K562 (cell line): ENCODE results near the gene PRDM2. TPM values are rescaled to one million over a fixed set of nuclear protein-coding genes. Genes with fewer than 3 reads are reported as not detected.

Source experiments
- ATAC-seq: fragments of 200-7000 bp; cut with Tn5 transposase; 3 replicates; pipeline ENCODE4 v1.9.1; 2020; ENCODE audit warnings: moderate library complexity
- BruUV-seq: library from RNA; stranded (reverse); fragments of 400-500 nt; replicated peaks from 2 replicates; lab custom pipeline; 2021; lab: Mats Ljungman, UMichigan
- CTCF ChIA-PET: fragments of 300-600 bp; formaldehyde crosslinking; extraction: SDS; loops from one replicate; lab custom pipeline; 2021; ENCODE audit warnings: low intra/inter-chr PET ratio; lab: Yijun Ruan, JAX
- POLR2A ChIA-PET: fragments of 300-600, 350-650 bp; sonication (Branson Sonifier 250); formaldehyde crosslinking; extraction: SDS; loops from one replicate; lab custom pipeline; 2021; ENCODE audit warnings: antibody characterized with exemption, inconsistent platforms; lab: Yijun Ruan, JAX
- DNase-seq, 4 experiments: peaks; one replicate each; pipeline versions ENCODE4 v3.0.0 to v3.0.0-alpha.2; 2011 to 2018; ENCODE audit warnings: low spot score in 3 of 4, mixed read lengths in 3 of 4; ENCODE audit errors: extremely low read depth in 1 of 4
- FAIRE-seq: peaks from 2 replicates; lab custom pipeline; 2011; peaks lifted over from hg19 to GRCh38; lab: Jason Lieb, UNC
- H2AFZ ChIP-seq: 2 replicates; pipeline ENCODE4 v1.6.0; 2011; ENCODE audit warnings: low read depth, low read length, control low read depth, inconsistent platforms
- H3K27ac ChIP-seq: fragments of 200-600 bp; 3 replicates; pipeline ENCODE4 v1.8.0; 2011; ENCODE audit warnings: low read depth, mild to moderate bottlenecking, control low read depth, inconsistent platforms, low read length, moderate library complexity, mixed read lengths; ENCODE audit errors: extremely low read depth
- H3K27me3 ChIP-seq, 2 experiments: fragments of 300-600 bp in 1 of 2; 2 replicates in 1 of 2; 3 replicates in 1 of 2; pipeline versions ENCODE4 v1.6.0 to v1.8.0; 2011; ENCODE audit warnings: inconsistent platforms in 2 of 2, low read length in 2 of 2, mild to moderate bottlenecking in 1 of 2, mixed read lengths in 1 of 2, moderate library complexity in 1 of 2; ENCODE audit not compliant: control insufficient read depth in 2 of 2, insufficient read depth in 2 of 2
- H3K36me3 ChIP-seq: fragments of 300-600 bp; 3 replicates; pipeline ENCODE4 v1.8.0; 2011; ENCODE audit warnings: mild to moderate bottlenecking, low read length, inconsistent platforms; ENCODE audit not compliant: control insufficient read depth, insufficient read depth
- H3K4me1 ChIP-seq, 2 experiments: fragments of 200-600 bp in 1 of 2; replicated peaks in 1 of 2; 2 replicates in 1 of 2; 3 replicates in 1 of 2; pipeline versions ENCODE4 v1.5.1 to v1.8.0; 2011; ENCODE audit warnings: inconsistent platforms in 2 of 2, low read length in 2 of 2, mild to moderate bottlenecking in 1 of 2, mixed read lengths in 1 of 2, moderate library complexity in 1 of 2; ENCODE audit not compliant: control insufficient read depth in 2 of 2, insufficient read depth in 2 of 2
- H3K4me2 ChIP-seq: 2 replicates; pipeline ENCODE4 v1.6.1; 2011; ENCODE audit warnings: low read length, control low read depth, inconsistent platforms, mixed read lengths; ENCODE audit not compliant: insufficient read depth
- H3K4me3 ChIP-seq: fragments of 200-600 bp; sonication (generic), shearing (Covaris generic); 2 replicates; pipeline ENCODE4 v1.5.1; 2016; ENCODE audit warnings: control low read depth, inconsistent platforms
- H3K79me2 ChIP-seq: fragments of 200-600 bp; 3 replicates; pipeline ENCODE4 v1.8.0; 2011; ENCODE audit warnings: low read length, inconsistent platforms; ENCODE audit not compliant: control insufficient read depth, insufficient read depth
- H3K9ac ChIP-seq, 2 experiments: 2 replicates each; pipeline versions ENCODE4 v1.6.0 to v1.6.1; 2011; ENCODE audit warnings: low read depth in 2 of 2, low read length in 2 of 2, control low read depth in 1 of 2, inconsistent platforms in 1 of 2, mild to moderate bottlenecking in 1 of 2, mixed read lengths in 1 of 2; ENCODE audit not compliant: insufficient read depth in 1 of 2
- H3K9me1 ChIP-seq: one replicate; pipeline ENCODE4 v1.6.0; 2011; ENCODE audit warnings: inconsistent platforms, mild to moderate bottlenecking, low read length, moderate library complexity; ENCODE audit not compliant: control insufficient read depth, insufficient read depth
- H3K9me3 ChIP-seq: replicated peaks from 2 replicates; pipeline ENCODE4 v1.5.1; 2011; ENCODE audit warnings: low read depth, low read length, inconsistent platforms; ENCODE audit not compliant: control insufficient read depth, insufficient read depth
- H4K20me1 ChIP-seq: replicated peaks from 2 replicates; pipeline ENCODE4 v1.6.1; 2011; ENCODE audit warnings: low read length, inconsistent platforms, mixed read lengths; ENCODE audit not compliant: control insufficient read depth, insufficient read depth
- CTBP1 ChIP-seq: fragments of 450-650 bp; IDR thresholded peaks from 2 replicates; pipeline ENCODE4 v1.6.1; 2016; ENCODE audit warnings: borderline replicate concordance
- EP300 ChIP-seq: IDR thresholded peaks from 2 replicates; pipeline ENCODE4 v1.6.1; 2012; ENCODE audit warnings: low read length, improper control_type of control experiment
- HMG20B ChIP-seq: fragments of 250-450 bp; sonication (Bioruptor Pico); IDR thresholded peaks from 2 replicates; pipeline ENCODE4 v1.5.0; 2021; ENCODE audit warnings: mild to moderate bottlenecking
- HNRNPK ChIP-seq: fragments of 200-400 bp; formaldehyde crosslinking; IDR thresholded peaks from one replicate; pipeline ENCODE4 v1.6.1; 2018; ENCODE audit warnings: mild to moderate bottlenecking, low read depth, low read length; ENCODE audit not compliant: poor library complexity, severe bottlenecking
- HNRNPUL1 ChIP-seq: fragments of 200-400 bp; formaldehyde crosslinking; IDR thresholded peaks from 2 replicates; pipeline ENCODE4 v1.6.1; 2017; ENCODE audit warnings: low read length
- KDM1A ChIP-seq, 2 experiments: fragments of 450-650 bp; IDR thresholded peaks; 2 replicates each; pipeline ENCODE4 v1.6.1; 2016; ENCODE audit warnings: mild to moderate bottlenecking in 2 of 2
- KLF6 ChIP-seq: fragments of 250-450 bp; sonication (Bioruptor Pico); IDR thresholded peaks from 2 replicates; pipeline ENCODE4 v1.4.0; 2020; ENCODE audit warnings: mild to moderate bottlenecking, moderate library complexity, borderline replicate concordance
- MXD1 ChIP-seq: fragments of 250-450 bp; sonication (Bioruptor Pico); IDR thresholded peaks from 2 replicates; pipeline ENCODE4 v1.8.0; 2021; ENCODE audit warnings: borderline replicate concordance, mild to moderate bottlenecking, moderate library complexity; ENCODE audit not compliant: poor library complexity, severe bottlenecking
- NEUROD1 ChIP-seq: fragments of 150-350 bp; IDR thresholded peaks from 2 replicates; pipeline ENCODE4 v1.6.1; 2014; ENCODE audit warnings: borderline replicate concordance, low read length, low read depth; ENCODE audit not compliant: partially characterized antibody
- NFXL1 ChIP-seq: fragments of 450-650 bp; formaldehyde crosslinking; IDR thresholded peaks from 2 replicates; pipeline ENCODE4 v1.4.0; 2021; ENCODE audit warnings: mild to moderate bottlenecking
- NFYB ChIP-seq: IDR thresholded peaks from 2 replicates; pipeline ENCODE4 v1.6.1; 2011; ENCODE audit warnings: mild to moderate bottlenecking, moderate library complexity; ENCODE audit not compliant: insufficient read length; ENCODE audit errors: extremely low read depth
- NR2C2 ChIP-seq, 2 experiments: fragments of 200-800 bp in 1 of 2; sonication (Bioruptor generic) in 1 of 2; sonication (generic) in 1 of 2; formaldehyde crosslinking in 1 of 2; IDR thresholded peaks; 2 replicates each; pipeline versions ENCODE4 v1.6.1 to v1.8.0; 2016 to 2022; ENCODE audit warnings: mild to moderate bottlenecking in 1 of 2, missing compliant biosample characterization in 1 of 2, missing genetic modification characterization in 1 of 2, missing genetic modification reagents in 1 of 2
- PCBP1 ChIP-seq: fragments of 200-400 bp; formaldehyde crosslinking; IDR thresholded peaks from 2 replicates; pipeline ENCODE4 v1.6.1; 2018; ENCODE audit warnings: mild to moderate bottlenecking, low read depth, low read length; ENCODE audit not compliant: poor library complexity, severe bottlenecking
- POLR2A ChIP-seq: fragments of 450-650 bp; conservative IDR thresholded peaks from 2 replicates; pipeline ENCODE4 v1.6.1; 2016
- WHSC1 ChIP-seq: IDR thresholded peaks from one replicate; pipeline ENCODE4 v1.6.1; 2012; ENCODE audit warnings: low read length, control low read depth, inconsistent platforms
- ZNF24 ChIP-seq: fragments of 450-650 bp; IDR thresholded peaks from 2 replicates; pipeline ENCODE4 v1.6.1; 2016
- ZNF518B ChIP-seq: fragments of 250-450 bp; sonication (Bioruptor Pico); IDR thresholded peaks from 2 replicates; pipeline ENCODE4 v1.5.0; 2021; ENCODE audit warnings: mild to moderate bottlenecking, moderate library complexity
- WGBS: fragments of 100-300 bp; shearing (Covaris generic); methylation state at CpG from one replicate; pipeline ENCODE4 v1.1.6; 2016; ENCODE audit warnings: low coverage, mixed read lengths; ENCODE audit not compliant: insufficient coverage; ENCODE audit errors: missing lambda C conversion rate; 5-methylcytosine and 5-hydroxymethylcytosine counted together
- in situ Hi-C: fragments of 300-500 bp; cut with MboI; formaldehyde crosslinking; loops from 4 replicates; pipeline ENCODE4 v1.15.0; 2018; ENCODE audit warnings: inconsistent platforms, mixed read lengths
- intact Hi-C: fragments of 100-400 bp; cut with micrococcal nuclease; formaldehyde crosslinking; loops from 2 replicates; pipeline ENCODE4 v1.14.2; 2022
- polyA plus RNA-seq, 8 experiments: library from polyadenylated mRNA; depleted of rRNA in 4 of 8; stranded (reverse) in 5 of 8; unstranded in 3 of 8; fragments of >200 nt; fragmentation: Nextera tagmentation in 2 of 8; fragmentation: Illumina TruSeq in 1 of 8; extraction: Ambion mirVana in 2 of 8; extraction: Trizol in 1 of 8; gene quantifications; 2 replicates each; pipeline versions ENCODE4 v1.2.1 to v1.2.3, GENCODE V29; 2011 to 2014; ENCODE audit warnings: inconsistent platforms in 1 of 8, missing spikeins in 1 of 8
- total RNA-seq, 7 experiments: library from RNA; depleted of rRNA in 6 of 7; stranded (reverse); fragments of >200 nt in 6 of 7; fragmentation: Illumina TruSeq in 2 of 7; extraction: Trizol in 2 of 7; gene quantifications; 2 replicates each; pipeline versions ENCODE4 v1.2.1 to v1.2.3, GENCODE V29; 2011 to 2021; ENCODE audit warnings: low replicate concordance in 1 of 7
- TF ChIP-seq, protein P1 (sequence below): fragments of 250-450 bp; sonication (Bioruptor Pico); IDR thresholded peaks from 2 replicates; pipeline ENCODE4 v1.5.0; 2021

PRDM2 gene
- total and polyA plus RNA-seq, 9 of the 15 experiments (the other 6 are each of a cell fraction or from before 2014, with no cell fraction given), result 5.4 to 27.6 (median 12.5) TPM

GRCh38 chr1:13666317-13666716 lies 33.7 kb upstream of the PRDM2 start:
- DNase-seq (no peak), ATAC-seq (no peak; the same call in 2 of the 3 replicates), FAIRE-seq (no peak)
- no peaks in the 10 kb centered on the region for H3K79me2 ChIP-seq
- no peak overlapping the region for H2AFZ ChIP-seq
- POLR2A ChIA-PET, result no interaction called here
- H3K36me3 ChIP-seq, result no peaks in the 10 kb centered on the region
- peaks cover 5% of the 10 kb centered on the region for H4K20me1 ChIP-seq
- no peak overlapping the region for H3K27ac ChIP-seq
- no TSS peak for BruUV-seq
- H3K4me2 ChIP-seq, result no peak overlapping the region
- H3K27me3 ChIP-seq, result peaks cover 12 to 32% of the 10 kb centered on the region in 2 experiments; a peak in 3 of 5 replicates
- H3K9me3 ChIP-seq, result no peaks in the 10 kb centered on the region
- intact Hi-C loops (loop anchor here (5.0 kb wide), 1 partner anchor 161 kb away; no protein-coding TSS in a partner anchor), in situ Hi-C loops (no loop called here)
- H3K9me1 ChIP-seq, result no peaks in the 10 kb centered on the region
- CTCF ChIA-PET, result interaction anchor here (0.6 to 2.5 kb wide), 5 partner anchors 142 to 1384 kb away, joined by 3 to 23 read pairs (median 6); no protein-coding TSS in a partner anchor
- H3K4me1 ChIP-seq, result no peaks in the 10 kb centered on the region
- 0% methylated on average over 5 of the region's 5 CpGs for WGBS
- peak overlapping the region in 1 of 2 experiments; percentile 27; a peak in 1 of 4 replicates for H3K9ac ChIP-seq
- H3K4me3 ChIP-seq, result no peak overlapping the region
- TF ChIP-seq MXD1 (CRISPR knock-in tag) (no peak), ZNF518B (CRISPR knock-in tag) (no peak), KLF6 (no peak), NFYB (no peak), NEUROD1 (no peak), POLR2A (no peak), PCBP1 (no peak), NR2C2 (CRISPR knock-in tag; IDR thresholded peaks at IDR 0.05) (no peak), NR2C2 (tag; IDR thresholded peaks at IDR 0.05) (no peak), HMG20B (CRISPR knock-in tag) (no peak), NFXL1 (no peak), HNRNPUL1 (no peak), ZNF24 (no peak), HNRNPK (no peak), CTBP1 (no peak), KDM1A (IDR thresholded peaks at IDR 0.05) (no peak), WHSC1 (no peak), EP300 (no peak)
- TF ChIP-seq, protein P1, sequence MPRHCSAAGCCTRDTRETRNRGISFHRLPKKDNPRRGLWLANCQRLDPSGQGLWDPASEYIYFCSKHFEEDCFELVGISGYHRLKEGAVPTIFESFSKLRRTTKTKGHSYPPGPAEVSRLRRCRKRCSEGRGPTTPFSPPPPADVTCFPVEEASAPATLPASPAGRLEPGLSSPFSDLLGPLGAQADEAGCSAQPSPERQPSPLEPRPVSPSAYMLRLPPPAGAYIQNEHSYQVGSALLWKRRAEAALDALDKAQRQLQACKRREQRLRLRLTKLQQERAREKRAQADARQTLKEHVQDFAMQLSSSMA (CRISPR knock-in tag), result no peak
